Activated CD4-positive, CD25-positive, alpha-beta regulatory T cell treated with anti-CD3 and anti-CD28 coated beads, Interleukin-2, amount 50 U/mL, for 16 hours (primary cell): ENCODE measurements around the gene ANKRD30BL.
"Not testable (repeated sequence)": the region's sequence is repeated elsewhere in the genome, so short reads cannot be mapped to it uniquely, and the experiment has no call there.

Source experiments
- DNase-seq: peaks from one replicate; pipeline ENCODE4 v3.0.0-alpha.2; 2020; ENCODE audit warnings: low read depth, low spot score

The ANKRD30BL gene, protein sequence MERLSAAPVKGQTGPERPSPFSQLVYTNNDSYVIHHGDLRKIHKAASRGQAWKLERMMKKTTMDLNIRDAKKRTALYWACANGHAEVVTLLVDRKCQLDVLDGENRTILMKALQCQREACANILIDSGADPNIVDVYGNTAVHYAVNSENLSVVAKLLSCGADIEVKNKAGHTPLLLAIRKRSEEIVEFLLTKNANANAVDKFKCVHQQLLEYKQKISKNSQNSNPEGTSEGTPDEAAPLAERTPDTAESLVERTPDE

GRCh38 chr2:132161161-132162124 is at the start of gene ANKRD30BL:
Gene ANKRD30BL, minus strand, starts transcription at chr2:132161952. Its CDS starts 247 bp downstream, at chr2:132161705.
- not testable (repeated sequence) for DNase-seq

- DNase-seq: not testable (repeated sequence)
These were observed 41.1 kb upstream of the ANKRD30BL start for GRCh38 chr2:132202866-132203265.

DNA sequence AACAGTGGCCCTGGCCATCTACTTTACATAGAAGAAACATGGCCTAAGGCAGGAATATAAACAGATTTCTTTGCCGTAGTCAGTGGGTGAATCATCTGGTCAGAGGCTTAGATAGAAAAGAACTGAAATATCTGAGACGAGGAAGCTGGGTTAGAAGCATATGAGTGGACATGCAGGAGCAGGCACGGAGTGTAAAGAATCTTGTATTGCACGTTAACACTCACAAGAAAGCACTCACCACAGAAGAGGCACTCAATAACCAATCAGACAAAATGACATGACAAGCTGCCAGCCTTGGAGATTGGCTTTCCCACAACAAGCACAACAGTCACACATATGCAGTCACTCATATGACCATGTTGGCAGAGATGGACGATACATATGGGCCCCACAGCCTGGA is 31.1 kb upstream of the ANKRD30BL start:
- not testable (repeated sequence) for DNase-seq

DNA sequence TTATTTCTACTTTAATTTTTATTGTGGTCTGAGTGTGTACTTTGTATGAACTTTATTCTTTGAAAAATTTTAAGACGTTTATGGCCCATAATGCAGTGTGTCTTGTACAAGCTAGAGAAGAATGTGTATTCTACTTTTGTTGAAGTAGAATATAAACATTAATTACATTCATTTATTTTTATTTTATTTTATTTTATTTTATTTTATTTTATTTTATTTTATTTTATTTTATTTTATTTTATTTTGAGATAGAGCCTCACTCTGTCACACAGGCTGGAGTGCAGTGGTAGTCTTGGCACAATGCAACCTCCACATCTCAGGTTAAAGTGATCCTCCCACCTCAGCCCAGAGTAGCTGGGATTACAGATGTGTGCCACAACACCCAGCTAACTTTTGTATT is 5.3 kb upstream of the ANKRD30BL start:
- not testable (repeated sequence) for DNase-seq

GRCh38 chr2:132162125-132162660 is 441 bp upstream of the ANKRD30BL start:
- not testable (repeated sequence) for DNase-seq

DNA sequence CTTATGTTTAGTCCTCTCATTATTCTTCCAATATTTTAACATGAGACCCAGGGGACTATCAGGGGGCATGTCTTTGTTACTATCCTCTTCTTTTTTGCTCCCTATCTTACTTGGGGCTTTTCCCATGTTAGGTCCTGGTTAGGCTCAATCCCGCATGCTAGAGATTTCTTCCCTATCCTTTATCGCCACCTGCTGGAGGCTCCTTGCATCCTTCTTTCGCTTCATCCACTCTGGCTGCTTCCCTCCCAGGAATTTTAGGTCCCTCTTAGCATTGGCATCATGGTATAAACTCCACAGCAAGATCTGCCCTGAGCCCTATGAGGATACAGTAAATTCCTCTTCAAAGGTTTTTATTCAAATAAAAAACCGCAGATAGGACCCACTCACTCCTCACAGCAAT is 15.0 kb downstream of the ANKRD30BL start:
- DNase-seq: not testable (repeated sequence)
